M059J (cell line): ENCODE measurements around the gene CDC16. TPM values are rescaled to one million over a fixed set of nuclear protein-coding genes. Genes with fewer than 3 reads are reported as not detected.
"Not testable (repeated sequence)": the region's sequence is repeated elsewhere in the genome, so short reads cannot be mapped to it uniquely, and the experiment has no call there.

ENCODE experiments used
- DNase-seq: peaks from one replicate; pipeline ENCODE4 v3.0.0-alpha.2; 2012; ENCODE audit warnings: low read depth
- total RNA-seq: library from RNA; depleted of rRNA; stranded (reverse); fragments of >200 nt; shearing (Covaris generic); gene quantifications from 2 replicates; pipeline ENCODE4 v1.2.3, GENCODE V29; 2014

CDC16 gene
- total RNA-seq, 1 experiment from 2014 or later, result 29.8 TPM

- DNase-seq, result peak; percentile 74
Measured at GRCh38 chr13:114226699-114227323, 7.9 kb upstream of the CDC16 start.

GRCh38 chr13:114227528-114227927 is 7.2 kb upstream of the CDC16 start:
- DNase-seq, result no peak

GRCh38 chr13:114228176-114228575 is 6.5 kb upstream of the CDC16 start:
- DNase-seq, result no peak

- no peak for DNase-seq
Measured at GRCh38 chr13:114229506-114229905, 5.2 kb upstream of the CDC16 start.

- DNase-seq, result no peak
Measured at GRCh38 chr13:114230117-114230516, 4.6 kb upstream of the CDC16 start.

GRCh38 chr13:114230575-114230974 is 4.1 kb upstream of the CDC16 start:
- no peak for DNase-seq

GRCh38 chr13:114231886-114232285 is 2.8 kb upstream of the CDC16 start:
- no peak for DNase-seq

- DNase-seq, result no peak
Measured at GRCh38 chr13:114234266-114234644, 442 bp upstream of the CDC16 start.

- DNase-seq, result no peak
Measured at GRCh38 chr13:114235697-114236096, 1.0 kb downstream of the CDC16 start.

- DNase-seq, result no peak
Measured at GRCh38 chr13:114236227-114236626, 1.5 kb downstream of the CDC16 start.

GRCh38 chr13:114237415-114238112 is 2.9 kb downstream of the CDC16 start:
- DNase-seq, result no peak

- DNase-seq, result no peak
Measured at GRCh38 chr13:114241918-114242317, 7.2 kb downstream of the CDC16 start.

- DNase-seq, result no peak
Measured at GRCh38 chr13:114243971-114244370, 9.3 kb downstream of the CDC16 start.

- DNase-seq, result no peak
Measured at GRCh38 chr13:114244637-114245036, 9.9 kb downstream of the CDC16 start.

- peak; percentile 82 for DNase-seq
Measured at GRCh38 chr13:114248011-114248410, 13.3 kb downstream of the CDC16 start.

GRCh38 chr13:114249077-114249476 is 14.4 kb downstream of the CDC16 start:
- DNase-seq, result no peak

GRCh38 chr13:114251639-114252440 is 17.1 kb downstream of the CDC16 start:
- not testable (repeated sequence) for DNase-seq

GRCh38 chr13:114256547-114256946 is 21.9 kb downstream of the CDC16 start:
- DNase-seq, result no peak

GRCh38 chr13:114257014-114257413 is 22.3 kb downstream of the CDC16 start:
- no peak for DNase-seq

GRCh38 chr13:114258589-114258988 is 23.9 kb downstream of the CDC16 start:
- DNase-seq, result no peak

GRCh38 chr13:114259374-114259773 is 24.7 kb downstream of the CDC16 start:
- DNase-seq, result no peak

- no peak for DNase-seq
Measured at GRCh38 chr13:114259974-114260373, 25.3 kb downstream of the CDC16 start.

GRCh38 chr13:114260814-114261213 is 26.1 kb downstream of the CDC16 start:
- DNase-seq, result no peak
